ENCODE data around the gene AGER. TPM values are rescaled to one million over a fixed set of nuclear protein-coding genes. Genes with fewer than 3 reads are reported as not detected.
"Not testable (repeated sequence)": the region's sequence is repeated elsewhere in the genome, so short reads cannot be mapped to it uniquely, and the experiment has no call there.

The AGER gene
- polyA plus RNA-seq (ENCODE audit: insufficient read length), result 6.7 TPM

GRCh38 chr6:32184084-32184640 lies at the start of gene AGER:
AGER (minus strand) TSS chr6:32184253; CDS start chr6:32184222, 31 bp downstream.
- no peak for DNase-seq

DNA sequence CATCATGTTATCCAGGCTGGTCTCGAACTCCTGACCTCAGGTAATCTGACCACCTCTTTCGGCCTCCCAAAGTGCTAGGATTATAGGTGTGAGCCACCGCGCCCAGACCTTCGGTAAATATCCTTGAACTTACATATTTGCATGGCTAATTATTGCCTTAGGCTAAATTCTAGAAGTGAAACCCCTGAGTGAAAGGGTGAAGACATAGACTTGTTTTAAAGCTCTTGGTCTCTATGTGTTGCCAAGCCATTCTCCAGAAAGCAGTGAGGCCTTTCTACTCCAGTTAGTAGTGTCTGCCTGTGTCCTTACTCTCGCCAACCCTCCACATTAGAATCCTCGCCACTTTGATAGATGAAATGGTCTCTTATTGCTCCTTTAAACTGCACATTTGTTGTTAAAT lies 42.4 kb upstream of the AGER start:
- DNase-seq, result no peak

GRCh38 chr6:32224696-32225095 lies 40.6 kb upstream of the AGER start:
- no peak for DNase-seq

DNA sequence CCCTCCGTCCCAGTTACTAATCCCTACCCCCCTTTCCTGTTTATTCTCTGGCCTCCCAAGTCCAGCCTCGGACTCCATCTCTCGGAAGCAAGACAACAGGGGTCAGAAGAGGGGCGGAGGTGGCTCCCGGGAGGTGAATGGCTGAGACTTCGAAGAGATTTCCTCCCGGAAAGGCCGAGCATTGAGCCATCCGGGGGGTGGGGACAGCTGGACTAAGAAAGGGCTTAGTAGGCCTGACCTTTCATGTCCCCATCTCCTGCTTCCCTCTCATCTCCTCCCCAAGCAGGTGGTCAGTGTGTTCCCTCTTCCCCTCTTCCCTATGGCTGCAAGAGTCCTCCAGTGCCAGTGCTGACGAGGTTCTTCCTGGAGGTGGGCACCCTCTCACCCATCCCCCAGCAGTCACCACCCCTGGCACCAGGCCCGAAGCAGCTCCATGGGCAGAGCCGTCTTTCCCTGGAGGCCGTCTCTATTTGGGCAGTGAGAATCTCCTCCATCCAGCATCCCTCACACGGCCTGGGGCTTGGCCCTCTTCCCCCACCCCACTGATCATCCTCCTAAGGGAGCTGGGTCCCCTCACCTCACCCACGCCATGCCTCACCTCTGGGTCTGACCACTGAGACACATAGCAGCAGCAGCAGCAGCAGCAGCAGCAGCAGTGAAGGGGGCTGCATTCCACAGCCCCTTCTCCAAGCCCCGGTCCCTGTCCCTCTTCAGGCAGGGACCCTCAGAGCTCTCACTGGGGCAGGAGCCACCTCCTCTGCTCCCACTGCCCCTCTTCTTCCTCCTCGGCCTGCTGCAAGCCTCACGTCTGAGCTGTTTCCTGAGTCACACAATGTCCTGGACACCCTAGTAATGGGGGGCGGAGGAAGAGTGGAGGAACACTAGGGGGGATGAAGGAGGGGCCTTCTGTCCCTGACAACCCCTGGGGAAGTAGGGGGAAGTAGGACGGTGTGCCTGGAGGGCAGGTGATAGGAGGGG lies 39.5 kb upstream of the AGER start, which contains the start of gene NOTCH4:
TSS of gene NOTCH4 (minus strand) at position 810 of the 978 bp plus-strand sequence. CDS start at position 671, 139 bp downstream.
- DNase-seq, result no peak

DNA sequence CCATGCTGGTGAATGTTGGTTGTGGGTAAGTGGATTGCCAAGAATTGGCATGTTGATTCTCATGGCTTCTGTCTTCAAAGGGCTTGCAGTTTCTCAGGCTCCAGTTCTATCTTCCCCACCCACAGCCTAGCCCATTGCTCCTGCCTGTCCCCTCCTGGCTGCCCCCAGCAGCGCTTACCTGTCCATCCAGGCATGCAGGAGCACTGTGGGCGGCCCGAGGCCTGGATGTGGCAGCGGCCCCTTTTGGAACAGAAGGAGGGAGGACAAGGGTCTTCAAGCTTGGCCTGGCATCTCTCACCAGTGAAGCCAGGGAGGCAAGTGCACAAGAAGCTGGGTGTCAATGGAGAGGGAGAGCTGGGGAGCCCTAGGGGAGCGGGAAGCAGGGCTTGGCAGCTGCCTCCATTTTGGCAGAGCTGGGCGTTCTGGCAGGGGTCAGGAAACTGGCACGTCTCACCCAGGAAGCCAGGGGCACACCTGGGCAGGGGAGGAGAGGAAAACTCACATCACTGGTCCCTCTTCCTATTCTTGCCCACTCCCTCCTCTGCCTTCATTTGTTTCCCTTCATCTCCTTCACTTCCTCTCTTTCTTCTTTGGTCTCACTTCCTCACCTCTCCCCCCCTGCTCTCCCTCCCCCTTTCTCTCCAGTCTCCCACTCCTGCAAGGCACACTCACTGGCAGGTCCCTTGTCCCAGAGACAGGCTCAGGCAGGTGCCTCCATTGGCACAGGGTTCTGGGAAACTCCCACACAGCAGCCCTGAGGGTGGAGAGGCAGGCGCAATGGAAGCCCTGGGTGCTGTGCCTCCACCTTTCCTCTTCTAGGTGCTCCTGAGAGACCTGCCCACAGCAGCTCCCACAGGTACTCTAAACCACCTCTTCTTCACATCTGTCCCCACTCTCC lies 38.5 kb upstream of the AGER start:
- no peak for DNase-seq

DNA sequence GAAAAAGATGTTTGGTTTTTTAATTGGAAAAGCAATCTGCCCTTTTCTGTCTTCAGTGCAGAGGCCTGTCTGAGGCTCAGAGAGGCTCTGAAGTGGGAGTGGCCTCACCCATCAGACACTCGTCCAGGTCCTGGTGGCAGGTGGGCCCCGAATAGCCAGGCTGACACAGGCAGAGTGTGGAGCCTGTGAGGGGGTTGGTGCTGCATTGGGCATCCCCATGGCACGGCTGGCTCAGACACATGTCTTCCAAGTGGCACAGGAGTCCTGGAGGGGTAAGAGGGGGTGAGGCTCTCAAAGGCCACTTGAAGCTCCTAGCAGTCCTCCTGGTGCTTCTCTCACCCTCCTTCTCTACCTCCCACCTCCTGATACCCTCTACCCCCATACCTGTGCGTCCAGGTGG lies 36.0 kb upstream of the AGER start:
- no peak for DNase-seq

- DNase-seq, result no peak
Observed at GRCh38 chr6:32218167-32218566, 34.1 kb upstream of the AGER start.

DNA sequence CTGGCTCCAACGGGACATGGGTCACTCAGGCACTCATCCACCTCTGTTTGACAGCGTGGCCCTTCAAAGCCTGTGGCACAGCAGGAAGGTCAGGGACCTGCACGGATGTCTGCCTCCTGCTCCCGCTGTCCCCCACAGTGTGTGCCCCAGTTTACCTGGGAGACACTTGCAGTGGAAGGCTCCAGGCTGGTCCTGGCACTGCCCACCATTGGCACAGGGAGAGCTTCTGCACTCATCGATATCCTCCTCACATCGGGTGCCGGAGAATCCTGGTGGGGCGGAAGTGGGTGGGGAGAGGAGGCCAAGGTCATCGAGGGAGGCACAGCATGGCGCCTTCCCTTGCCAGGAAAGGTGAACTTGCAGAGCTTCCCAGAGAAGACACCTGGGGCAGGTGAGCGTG lies 32.9 kb upstream of the AGER start:
- no peak for DNase-seq

DNA sequence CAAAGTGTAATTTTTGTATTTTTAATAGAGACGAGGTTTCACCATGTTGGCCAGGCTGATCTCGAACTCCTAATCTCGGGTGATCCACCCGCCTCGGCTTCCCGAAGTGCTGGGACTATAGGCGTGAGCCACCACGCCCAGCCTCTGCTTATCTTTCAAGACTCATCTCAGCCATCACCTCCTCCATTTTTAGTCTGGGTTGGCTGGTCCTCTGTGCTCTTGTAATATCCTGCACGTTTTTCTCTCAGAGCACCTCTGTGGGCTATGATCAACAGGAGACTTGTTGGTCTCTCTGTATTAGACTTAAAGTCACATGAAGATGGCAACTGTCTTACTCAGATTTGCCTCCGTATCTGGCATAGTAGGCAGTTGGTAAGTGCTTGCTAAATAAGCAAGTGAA lies 32.2 kb upstream of the AGER start:
- no peak for DNase-seq

DNA sequence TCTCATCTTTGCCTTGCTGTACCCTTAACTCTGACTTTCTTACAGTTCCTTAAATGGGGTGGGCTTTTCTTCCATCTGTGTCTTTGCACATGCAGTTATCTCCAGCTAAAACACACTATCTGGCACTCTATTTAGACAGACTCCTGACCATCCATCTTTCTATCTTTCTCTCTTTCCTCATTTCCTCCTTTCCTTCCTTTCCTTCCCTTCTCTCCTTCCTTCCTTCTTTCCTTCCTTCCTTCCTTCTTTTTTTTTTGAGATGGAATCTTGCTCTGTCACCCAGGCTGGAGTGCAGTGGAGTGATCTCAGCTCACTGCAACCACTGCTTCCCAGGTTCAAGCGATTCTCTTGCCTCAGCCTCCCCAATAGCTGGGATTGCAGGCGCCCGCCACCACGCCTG lies 31.6 kb upstream of the AGER start:
- no peak for DNase-seq

- DNase-seq, result no peak
Observed at GRCh38 chr6:32214126-32214525, 30.1 kb upstream of the AGER start.

DNA sequence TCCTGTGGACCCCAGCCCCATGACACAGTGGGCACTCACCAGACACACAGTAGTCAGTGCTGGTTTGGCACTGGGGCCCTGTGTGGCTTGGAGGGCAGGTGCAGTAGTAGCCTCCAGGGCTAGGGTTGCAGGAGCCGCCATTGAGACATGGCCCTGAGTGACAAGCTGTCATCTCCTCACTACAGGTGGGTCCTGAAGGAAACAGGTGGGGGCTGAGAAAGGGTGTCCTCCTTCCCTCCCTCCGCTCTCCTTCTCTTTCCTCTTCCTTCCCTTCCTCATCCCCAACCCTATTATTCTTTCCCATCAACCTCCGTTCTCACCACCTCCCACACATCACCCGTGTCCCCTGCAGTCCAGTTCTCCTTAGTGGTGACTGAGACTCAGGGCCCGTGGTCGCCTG lies 29.6 kb upstream of the AGER start:
- DNase-seq, result no peak

DNA sequence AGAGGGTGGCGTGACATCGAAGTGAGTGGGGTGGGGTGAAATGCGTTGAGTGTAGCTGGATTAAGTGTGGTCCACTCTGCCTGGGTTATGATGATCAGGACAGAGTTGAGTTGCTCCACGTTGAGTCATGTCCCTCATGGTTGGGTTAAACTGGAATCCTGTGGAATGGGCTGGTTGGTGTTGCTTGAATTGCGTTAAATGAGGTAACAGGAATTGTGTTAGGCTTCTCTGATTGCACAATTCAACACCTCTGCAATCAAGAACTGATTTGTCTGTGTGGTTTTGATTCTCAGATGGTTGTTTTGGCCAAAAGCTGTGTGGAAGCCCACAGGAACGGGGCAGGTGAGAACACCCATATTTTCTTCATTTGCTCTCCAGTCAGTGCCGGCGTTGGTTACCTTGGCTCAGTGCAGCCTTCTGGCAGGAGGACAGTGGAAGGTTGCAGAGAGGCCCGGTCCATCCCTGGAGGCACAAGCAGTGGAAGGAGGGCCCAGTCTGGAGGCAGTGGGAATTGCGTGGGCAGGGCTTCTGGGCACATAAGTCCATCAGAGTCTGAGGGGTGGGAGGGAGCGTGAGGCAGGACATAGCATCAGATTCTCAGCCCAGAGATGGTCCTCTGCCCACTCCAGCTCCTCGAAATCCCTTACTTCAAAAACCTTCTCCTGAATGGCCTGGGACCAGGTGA lies 28.2 kb upstream of the AGER start:
- DNase-seq, result no peak

- not testable (repeated sequence) for DNase-seq
Observed at GRCh38 chr6:32211432-32211831, 27.4 kb upstream of the AGER start.

- no peak for DNase-seq
Observed at GRCh38 chr6:32210191-32210601, 26.1 kb upstream of the AGER start.

DNA sequence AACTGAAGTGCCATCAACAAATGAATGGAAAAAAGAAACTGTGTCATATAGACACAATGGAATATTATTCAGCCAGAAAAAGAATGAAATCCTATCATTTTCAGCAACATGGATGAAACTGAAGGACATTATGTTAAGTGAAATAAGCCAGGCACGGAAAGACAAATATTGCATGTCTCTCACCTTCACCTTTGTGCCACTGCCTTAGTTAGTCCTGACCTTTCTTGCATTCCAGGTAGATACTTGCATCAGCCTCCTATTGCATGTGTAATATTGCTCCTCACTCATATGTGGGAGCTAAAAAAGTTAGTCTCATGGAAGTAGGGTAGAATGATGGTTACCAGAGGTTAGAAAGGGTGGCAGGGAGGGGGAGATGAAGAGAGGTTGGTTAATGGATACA lies 24.9 kb upstream of the AGER start:
- no peak for DNase-seq

DNA sequence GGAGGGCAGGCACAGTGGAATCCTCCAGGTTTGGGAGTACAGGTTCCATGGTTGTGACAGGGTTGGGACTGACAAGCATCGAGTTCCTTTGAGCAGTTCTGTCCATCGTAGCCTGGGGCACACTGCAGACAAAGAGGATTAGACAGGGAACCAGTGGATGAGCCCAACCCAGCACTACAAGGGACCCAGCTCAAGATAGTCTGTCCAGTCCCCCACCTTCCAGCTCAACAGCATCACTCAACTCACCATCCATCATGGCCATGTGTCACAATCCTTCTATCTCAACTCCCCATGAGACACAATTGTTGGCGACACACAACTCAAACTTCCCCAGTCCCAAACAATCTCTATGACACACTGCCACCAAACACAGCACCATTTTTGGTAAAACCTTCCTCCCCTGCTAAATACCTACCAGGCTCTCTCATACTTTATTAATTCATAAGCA lies 20.2 kb upstream of the AGER start:
- no peak for DNase-seq

DNA sequence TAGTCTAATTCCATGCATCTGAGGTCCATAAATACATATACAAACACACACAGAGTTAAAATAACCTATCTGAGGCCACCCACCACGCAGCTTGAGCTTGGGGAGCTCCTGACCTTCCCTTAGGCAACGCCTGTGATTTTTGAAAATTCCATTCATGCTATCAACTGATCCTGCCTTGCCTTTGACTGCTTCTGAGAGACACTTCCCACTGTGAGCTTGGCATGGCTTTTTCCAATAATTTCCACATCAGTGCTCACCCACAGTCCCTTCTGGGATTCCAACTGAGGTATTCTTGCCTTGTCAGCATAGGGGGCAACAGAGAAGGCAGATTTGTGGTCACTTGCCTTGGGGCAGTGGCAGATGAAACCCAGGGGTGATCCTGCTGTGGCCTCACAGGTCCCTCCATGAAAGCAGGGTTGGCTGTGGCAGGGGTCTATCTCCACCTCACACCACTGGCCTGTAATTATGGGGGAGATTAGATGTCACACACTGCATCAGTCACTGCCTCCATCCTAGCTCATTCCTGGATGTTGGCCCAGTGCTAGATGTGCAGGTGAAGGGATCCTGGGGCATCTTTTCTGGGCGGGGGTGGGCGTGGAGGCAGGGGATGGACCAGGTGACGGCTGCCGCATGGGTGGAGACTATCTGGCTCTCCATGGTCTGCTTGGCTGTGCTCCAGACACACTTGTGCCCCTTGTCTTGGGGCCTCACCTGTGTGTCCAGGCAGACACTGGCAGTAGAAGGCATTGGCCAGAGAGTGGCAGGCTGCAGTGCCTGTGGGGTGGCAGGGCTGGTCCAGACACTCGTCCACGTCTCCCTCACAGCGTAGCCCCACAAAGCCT lies 19.6 kb upstream of the AGER start:
- no peak for DNase-seq

- no peak for DNase-seq
Observed at GRCh38 chr6:32202186-32202585, 18.1 kb upstream of the AGER start.

GRCh38 chr6:32200711-32201475 lies 16.8 kb upstream of the AGER start:
- no peak for DNase-seq
